ENCODE data around the gene GOLGB1.
"Not testable (repeated sequence)": the region's sequence is repeated elsewhere in the genome, so short reads cannot be mapped to it uniquely, and the experiment has no call there.

Gene GOLGB1

GRCh38 chr3:121747976-121748375 is 1.6 kb downstream of the GOLGB1 start:
- no peak for DNase-seq (ENCODE audit: low read depth)

- DNase-seq (ENCODE audit: low read depth): not testable (repeated sequence)
Measured at GRCh38 chr3:121743106-121743505, 6.4 kb downstream of the GOLGB1 start.

- DNase-seq (ENCODE audit: low read depth): no peak
Measured at GRCh38 chr3:121740896-121741295, 8.6 kb downstream of the GOLGB1 start.

- DNase-seq (ENCODE audit: low read depth): no peak
Measured at GRCh38 chr3:121739902-121740301, 9.6 kb downstream of the GOLGB1 start.

GRCh38 chr3:121737644-121738043 is 11.9 kb downstream of the GOLGB1 start:
- DNase-seq (ENCODE audit: low read depth): no peak

- no peak for DNase-seq (ENCODE audit: low read depth)
Measured at GRCh38 chr3:121736112-121736511, 13.4 kb downstream of the GOLGB1 start.

- no peak for DNase-seq (ENCODE audit: low read depth)
Measured at GRCh38 chr3:121735047-121735696, 14.4 kb downstream of the GOLGB1 start.

- DNase-seq (ENCODE audit: low read depth): no peak
Measured at GRCh38 chr3:121730940-121731687, 18.4 kb downstream of the GOLGB1 start.

- DNase-seq (ENCODE audit: low read depth): no peak
Measured at GRCh38 chr3:121724130-121724529, 25.4 kb downstream of the GOLGB1 start.

GRCh38 chr3:121723485-121723884 is 26.1 kb downstream of the GOLGB1 start:
- DNase-seq (ENCODE audit: low read depth): no peak

- DNase-seq (ENCODE audit: low read depth): no peak
Measured at GRCh38 chr3:121722411-121722810, 27.1 kb downstream of the GOLGB1 start.

- DNase-seq (ENCODE audit: low read depth): no peak
Measured at GRCh38 chr3:121720163-121720562, 29.4 kb downstream of the GOLGB1 start.

- no peak for DNase-seq (ENCODE audit: low read depth)
Measured at GRCh38 chr3:121719423-121719822, 30.1 kb downstream of the GOLGB1 start.

- no peak for DNase-seq (ENCODE audit: low read depth)
Measured at GRCh38 chr3:121718205-121718846, 31.2 kb downstream of the GOLGB1 start.

GRCh38 chr3:121710347-121710746 is 39.2 kb downstream of the GOLGB1 start:
- no peak for DNase-seq (ENCODE audit: low read depth)

- DNase-seq (ENCODE audit: low read depth): no peak
Measured at GRCh38 chr3:121707531-121708273, 41.8 kb downstream of the GOLGB1 start.

GRCh38 chr3:121705541-121705940 is 44.0 kb downstream of the GOLGB1 start:
- no peak for DNase-seq (ENCODE audit: low read depth)

GRCh38 chr3:121703973-121704372 is 45.6 kb downstream of the GOLGB1 start:
- DNase-seq (ENCODE audit: low read depth): no peak

- DNase-seq (ENCODE audit: low read depth): no peak
Measured at GRCh38 chr3:121698901-121699300, 50.6 kb downstream of the GOLGB1 start.

GRCh38 chr3:121698476-121698875 is 51.1 kb downstream of the GOLGB1 start:
- no peak for DNase-seq (ENCODE audit: low read depth)

- no peak for DNase-seq (ENCODE audit: low read depth)
Measured at GRCh38 chr3:121696186-121696585, 53.4 kb downstream of the GOLGB1 start.

GRCh38 chr3:121692010-121692699 is 57.4 kb downstream of the GOLGB1 start:
- DNase-seq (ENCODE audit: low read depth): no peak

All from T-helper 22 cell (primary cell).